HG03432 (cell line): Measurements from ENCODE around the gene DAZAP1.

ENCODE experiments used
- ATAC-seq: cut with Tn5 transposase; IDR thresholded peaks from one replicate; pipeline ENCODE4 v1.9.1; 2021; ENCODE audit warnings: mild to moderate bottlenecking, moderate library complexity; ENCODE audit not compliant: unreplicated experiment

Gene DAZAP1

DNA sequence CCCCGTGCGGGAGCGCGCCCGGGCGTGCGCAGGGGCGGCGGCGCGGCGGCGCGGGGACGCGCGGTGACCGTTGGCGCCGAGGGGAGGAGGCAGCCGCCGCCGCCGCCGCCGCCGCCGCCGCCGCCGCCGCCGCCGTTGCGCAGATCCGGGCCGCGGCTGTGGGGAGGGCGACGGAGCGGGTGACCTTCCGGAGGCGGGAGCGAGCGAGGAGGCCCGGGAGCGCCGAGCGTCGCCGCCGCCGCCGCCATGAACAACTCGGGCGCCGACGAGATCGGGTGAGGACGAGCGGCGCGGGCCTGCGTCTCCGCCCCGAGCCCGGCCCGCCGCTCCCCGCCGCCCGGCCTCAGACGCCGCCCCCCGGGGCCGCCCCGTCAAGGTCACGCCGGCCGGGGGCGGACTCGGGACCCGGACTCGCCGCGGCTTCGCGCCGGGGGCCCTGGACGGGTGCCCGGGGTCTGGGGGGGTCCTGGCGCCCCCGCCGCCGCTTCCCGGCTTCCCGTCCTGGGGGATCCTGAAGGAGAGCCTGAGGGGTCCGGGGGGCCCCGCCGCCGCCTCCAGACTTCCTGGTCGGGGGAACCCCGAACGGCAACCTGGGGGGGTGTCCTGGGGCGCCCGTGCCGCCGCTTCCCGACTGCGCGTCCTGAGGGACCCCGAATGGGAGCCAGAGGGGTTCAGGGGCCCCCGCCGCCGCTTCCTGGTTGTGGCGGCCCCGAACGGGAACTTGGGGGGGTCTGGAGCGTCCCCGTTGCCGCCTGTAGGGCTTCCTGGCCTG, at the start of gene DAZAP1:
DAZAP1 (plus strand) TSS at position 59 of the 772 bp plus-strand sequence; CDS start at position 247, 188 bp downstream.
- ATAC-seq: peak; percentile 26

DNA sequence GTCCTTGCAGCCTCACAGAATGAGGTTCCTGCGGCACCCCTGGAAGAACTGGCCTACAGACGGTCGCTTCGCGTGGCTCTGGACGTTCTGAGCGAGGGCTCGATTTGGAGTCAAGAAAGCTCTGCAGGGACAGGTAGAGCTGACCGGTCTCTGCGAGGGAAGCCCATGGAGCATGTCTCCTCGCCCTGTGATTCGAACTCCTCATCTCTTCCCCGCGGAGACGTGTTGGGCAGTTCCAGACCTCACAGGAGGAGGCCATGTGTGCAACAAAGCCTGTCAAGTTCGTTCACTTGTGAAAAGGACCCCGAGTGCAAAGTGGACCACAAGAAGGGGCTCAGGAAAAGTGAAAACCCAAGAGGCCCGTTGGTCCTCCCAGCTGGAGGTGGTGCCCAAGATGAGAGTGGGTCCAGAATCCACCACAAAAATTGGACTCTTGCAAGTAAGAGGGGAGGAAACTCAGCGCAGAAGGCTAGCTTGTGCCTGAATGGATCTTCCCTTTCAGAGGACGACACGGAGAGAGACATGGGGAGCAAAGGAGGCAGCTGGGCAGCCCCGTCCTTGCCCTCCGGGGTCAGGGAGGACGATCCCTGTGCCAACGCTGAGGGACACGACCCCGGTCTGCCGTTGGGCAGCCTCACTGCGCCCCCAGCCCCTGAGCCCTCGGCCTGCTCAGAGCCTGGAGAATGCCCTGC, 47.1 kb upstream of the DAZAP1 start:
- ATAC-seq: no peak

DNA sequence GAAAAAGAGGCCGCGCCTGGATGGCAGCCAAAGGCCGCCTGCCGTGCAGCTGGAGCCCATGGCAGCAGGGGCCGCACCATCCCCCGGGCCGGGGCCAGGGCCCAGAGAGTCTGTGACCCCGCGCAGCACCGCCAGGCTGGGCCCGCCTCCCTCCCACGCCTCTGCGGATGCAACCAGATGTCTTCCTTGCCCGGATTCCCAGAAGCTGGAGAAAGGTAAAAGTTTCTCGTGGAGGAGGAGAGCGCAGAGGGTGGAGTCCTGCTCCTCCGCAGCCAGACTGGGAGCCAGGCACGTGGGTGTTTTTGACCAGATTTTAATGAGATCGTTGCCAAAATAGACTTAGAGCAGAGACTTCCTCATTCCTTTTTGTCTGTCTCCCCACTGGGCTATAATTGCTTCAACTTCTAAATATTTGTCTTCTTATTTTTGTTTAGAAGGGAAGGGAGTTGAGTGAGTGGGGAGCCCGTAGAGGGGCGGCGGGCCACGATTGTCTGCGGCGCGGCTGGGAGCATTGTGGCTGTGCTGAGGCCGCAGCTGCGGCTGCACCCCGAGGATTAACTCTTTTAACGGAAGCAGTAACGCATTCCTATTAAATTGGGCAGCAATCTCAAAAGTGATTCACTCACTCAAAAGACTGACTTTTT, 46.4 kb upstream of the DAZAP1 start:
- no peak for ATAC-seq

DNA sequence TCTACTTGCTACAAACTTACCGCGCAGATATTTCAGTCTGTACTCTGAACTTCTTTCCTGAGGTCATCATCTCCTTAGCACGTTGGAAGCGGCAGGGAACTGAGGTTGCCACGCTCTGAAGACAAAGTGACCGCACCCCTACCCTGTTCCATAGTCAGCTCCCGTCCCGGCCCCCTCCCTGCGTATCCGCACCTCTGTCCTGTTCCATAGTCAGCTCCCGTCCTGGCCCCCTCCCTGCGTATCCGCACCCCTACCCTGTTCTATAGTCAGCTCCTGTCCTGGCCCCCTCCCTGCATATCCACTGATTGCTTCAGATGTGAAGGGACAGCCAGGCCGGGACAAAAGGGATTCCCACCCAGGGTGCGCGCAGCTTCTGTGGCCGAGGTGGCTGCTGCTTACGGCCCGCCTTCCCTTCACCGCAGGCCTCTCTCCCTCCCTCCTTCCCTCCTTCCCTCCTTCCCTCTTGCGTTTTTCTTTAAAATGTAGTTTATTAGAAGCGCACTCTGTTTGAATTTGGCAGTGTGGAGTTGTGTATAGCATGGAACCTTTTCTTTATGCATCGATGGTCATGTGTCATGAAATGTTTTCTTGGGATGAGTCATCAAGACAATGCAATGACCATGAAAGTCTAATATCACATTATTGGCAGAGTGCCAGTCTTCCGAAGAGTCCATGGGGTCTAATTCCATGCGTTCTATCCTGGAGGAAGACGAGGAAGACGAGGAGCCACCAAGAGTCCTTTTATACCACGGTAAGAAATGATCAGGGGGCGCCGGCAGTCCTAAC, 45.6 kb upstream of the DAZAP1 start:
- no peak for ATAC-seq

DNA sequence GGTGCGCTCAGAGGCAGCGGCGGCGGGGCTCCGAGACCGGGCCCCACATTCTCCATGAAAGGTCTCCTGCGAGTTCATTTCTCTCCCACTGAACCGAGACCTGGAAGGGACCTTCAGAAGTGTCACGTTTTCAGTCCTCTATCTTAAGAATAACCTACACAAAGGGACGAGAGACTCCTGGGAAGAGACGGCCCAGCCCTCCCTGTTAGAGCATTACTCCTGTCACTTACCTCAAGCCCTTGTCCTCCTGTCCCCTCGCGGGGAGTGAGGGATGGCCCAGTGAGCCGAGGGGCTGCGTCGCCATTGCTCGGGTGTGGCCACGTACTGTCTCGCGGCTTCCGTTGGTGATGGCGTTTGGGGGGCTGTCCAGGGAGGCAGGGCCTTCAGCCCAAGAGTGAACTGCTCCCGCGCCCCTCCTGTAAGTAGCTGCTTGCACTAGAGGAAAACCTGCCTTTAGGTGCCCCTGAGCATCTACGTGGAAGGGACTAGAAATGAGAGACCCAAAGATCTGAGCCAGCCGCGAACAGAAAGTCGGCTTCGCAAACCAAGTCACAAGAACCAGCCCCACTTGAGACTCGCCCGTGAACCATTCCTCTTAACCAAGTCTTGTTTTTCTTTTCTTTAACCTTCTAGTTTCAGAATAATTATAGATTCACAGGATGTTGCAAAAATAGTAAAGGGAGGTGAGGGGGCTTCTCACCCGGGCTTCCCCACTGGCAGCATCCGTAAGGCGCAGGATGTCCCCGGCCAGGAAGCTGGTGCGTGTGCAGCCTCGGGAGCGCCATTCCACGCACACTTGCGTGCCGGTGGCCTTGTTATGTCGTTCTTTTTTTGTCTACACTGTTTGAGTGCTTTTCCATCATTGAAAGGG, 44.8 kb upstream of the DAZAP1 start:
- no peak for ATAC-seq

DNA sequence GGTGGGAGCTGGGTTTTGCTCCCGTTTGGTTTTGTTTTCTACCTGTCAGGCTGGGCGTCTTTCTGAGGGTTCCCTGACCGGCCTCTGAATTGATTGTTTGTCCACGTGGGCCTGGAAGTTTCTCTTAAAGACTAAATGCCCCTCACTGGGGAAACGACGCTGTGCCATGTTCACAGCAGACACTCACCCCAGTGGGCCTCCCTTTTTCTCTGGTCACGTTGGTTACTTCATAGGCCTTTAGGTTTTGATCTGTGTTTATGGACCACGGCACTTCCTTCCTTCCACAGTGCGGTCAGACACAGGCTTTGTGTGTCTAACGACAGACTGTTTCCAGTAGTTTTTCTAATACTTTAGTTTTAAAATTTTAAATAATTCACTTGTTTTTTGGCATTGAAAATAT, 43.8 kb upstream of the DAZAP1 start:
- ATAC-seq: no peak

DNA sequence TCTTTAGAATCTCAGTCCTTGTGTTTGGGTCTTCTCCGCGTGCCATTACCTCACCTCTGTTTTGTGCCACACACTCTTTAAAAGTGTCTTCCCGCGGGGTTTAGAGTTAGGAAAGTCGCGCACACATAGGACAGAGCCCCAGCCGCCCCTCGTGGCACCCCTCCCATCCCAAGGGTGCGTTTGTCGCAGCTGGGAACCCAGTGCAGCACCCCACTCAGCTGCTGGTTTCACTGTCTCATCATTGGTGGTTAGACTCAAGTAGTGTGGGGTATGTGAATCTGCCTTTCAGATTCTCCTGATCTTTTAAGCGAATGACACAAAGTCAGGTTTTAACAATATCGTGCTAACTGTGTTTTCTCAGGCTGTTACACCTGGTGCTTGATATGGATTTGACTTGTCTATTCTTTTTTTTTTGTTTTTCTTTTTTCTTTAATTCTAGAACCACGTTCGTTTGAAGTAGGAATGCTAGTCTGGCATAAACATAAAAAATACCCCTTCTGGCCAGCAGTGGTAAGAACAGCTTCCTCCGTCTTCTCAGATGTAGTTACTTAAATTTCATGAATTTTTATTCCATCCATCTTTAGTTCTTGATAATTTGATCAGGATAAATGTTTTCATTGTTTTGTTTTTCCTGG, 43.2 kb upstream of the DAZAP1 start:
- ATAC-seq: no peak

DNA sequence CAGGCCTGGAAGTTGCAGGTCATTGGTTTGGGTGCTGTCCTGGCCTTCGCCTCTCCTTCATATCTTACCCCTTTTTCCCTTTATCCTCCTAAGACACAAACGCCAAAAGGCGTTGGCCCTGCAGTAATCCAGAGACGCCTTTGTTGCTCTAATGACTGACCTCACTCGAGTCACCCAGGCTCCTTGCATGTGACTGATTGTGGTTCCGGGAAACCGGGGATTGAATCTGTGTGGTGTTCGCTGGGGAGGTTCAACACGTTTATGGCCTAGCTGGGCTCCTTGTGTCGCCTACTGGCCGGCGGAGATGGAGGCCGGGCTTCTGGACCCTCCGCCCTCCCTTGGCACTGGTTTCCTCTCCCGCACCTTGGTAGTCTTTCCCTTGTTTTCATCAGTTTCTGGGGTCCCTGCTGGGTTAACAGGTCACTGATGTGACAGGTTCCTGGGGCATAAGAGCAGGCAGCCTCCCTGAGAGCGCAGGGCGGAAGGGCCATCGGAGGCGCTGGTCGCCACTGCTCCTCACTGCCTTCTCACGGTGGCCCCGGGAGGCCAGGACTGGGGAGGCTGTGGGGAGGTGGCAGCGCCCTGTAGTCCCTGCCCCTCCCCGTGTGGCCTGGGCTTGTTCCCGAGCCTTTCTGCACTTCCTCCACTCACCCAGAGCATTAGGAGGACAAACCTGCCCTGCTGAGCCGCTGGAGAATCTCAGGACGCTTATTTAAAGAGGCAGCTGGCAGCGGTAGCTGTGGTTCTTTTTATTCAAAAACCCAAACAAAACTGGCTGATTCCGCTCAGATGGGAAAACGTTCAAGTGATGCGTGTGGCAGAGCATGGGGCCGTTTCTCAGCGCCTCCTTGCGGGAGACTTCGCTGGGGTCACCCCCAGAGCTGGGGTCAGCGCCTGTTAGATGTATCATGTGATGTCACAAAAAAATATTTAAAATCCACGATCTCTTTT, 41.8 kb upstream of the DAZAP1 start:
- no peak for ATAC-seq

DNA sequence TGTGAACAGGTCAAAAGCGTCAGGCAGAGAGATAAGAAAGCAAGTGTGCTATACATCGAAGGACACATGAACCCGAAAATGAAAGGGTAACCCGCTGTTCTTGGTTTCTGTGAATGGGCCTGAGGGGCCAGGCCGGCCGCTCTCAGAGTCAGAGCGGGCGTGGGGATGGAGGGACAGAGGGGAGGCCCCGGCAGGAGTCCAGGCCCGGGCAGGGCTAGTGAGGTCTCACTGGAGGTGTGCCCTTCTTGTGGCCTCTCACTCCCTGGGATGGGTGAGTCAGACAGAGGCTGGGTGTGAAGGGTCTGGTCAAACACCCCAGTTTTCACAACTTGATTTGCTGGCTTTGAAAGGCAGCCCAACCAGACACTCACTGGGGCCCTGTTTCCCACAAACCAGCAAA, 41.1 kb upstream of the DAZAP1 start:
- no peak for ATAC-seq

DNA sequence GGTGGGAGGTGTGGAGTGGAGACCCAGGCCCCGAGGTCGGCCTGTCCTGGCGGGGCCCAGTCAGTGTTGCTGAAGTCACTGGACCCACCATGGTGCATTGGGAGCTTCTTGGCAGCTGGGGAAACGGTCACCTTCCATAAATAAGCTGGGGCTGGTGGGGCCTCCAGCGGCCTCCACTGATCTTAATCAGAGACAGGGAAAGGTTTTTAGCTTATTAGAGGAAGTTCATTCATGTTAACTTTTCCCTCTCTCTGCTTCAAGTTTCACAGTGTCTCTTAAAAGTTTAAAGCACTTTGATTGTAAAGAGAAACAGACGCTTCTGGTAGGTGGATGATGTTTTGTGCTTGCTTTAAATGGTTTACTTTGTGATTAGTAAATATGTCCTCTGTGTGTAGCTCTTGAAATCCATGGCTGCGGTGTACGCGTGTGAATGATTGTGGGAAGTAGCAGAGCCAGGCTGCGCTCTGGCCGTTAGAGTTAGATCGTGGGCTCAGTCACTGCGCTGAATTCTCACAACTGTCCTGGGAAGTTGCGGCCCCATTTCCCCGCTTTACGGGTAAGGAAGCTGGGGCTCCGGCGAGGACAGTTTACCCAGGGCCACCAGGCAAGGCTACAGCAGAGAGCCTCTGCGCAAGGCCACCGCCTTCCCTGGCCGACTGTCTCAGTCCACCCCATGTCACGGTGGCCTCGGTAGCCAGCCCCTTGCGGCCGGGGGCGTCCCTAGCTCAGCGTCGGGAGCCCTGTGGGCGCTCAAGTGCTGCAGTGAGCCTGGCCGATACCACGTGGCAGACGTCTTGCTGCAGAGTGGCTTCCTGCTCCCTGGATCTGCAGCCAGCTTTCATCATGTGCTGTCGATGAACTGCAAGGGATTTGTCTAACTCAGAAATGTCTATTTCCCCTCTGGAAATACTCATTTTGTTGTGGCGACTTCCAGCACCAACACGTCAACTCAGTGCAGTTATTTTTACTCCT, 40.2 kb upstream of the DAZAP1 start:
- ATAC-seq: no peak

DNA sequence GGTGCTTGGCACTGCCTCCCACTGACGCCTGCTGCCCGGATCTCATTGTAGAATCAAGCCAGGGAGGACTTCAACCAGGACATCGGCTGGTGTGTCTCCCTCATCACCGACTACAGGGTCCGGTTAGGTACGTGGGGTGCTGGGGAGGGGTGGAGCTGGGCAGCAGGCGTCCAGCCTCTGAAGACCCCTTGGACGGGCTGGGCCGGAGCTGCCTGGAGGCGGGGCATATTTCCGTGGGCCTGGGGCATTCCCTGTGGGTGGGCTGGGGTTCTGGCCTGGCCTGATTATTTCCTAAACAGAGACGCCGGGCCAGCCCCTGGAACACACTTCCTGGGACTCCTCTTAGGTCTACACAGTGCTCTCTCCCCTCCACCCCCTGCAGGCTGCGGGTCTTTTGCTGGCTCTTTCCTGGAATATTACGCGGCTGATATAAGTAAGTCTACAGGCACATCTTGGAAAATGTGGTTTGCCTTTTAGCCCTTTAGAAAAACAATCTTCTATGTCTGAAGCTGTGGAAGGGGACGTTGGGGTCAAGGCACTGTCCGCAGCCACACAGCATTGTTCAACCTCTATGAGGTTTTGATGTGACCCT, 38.1 kb upstream of the DAZAP1 start:
- no peak for ATAC-seq

DNA sequence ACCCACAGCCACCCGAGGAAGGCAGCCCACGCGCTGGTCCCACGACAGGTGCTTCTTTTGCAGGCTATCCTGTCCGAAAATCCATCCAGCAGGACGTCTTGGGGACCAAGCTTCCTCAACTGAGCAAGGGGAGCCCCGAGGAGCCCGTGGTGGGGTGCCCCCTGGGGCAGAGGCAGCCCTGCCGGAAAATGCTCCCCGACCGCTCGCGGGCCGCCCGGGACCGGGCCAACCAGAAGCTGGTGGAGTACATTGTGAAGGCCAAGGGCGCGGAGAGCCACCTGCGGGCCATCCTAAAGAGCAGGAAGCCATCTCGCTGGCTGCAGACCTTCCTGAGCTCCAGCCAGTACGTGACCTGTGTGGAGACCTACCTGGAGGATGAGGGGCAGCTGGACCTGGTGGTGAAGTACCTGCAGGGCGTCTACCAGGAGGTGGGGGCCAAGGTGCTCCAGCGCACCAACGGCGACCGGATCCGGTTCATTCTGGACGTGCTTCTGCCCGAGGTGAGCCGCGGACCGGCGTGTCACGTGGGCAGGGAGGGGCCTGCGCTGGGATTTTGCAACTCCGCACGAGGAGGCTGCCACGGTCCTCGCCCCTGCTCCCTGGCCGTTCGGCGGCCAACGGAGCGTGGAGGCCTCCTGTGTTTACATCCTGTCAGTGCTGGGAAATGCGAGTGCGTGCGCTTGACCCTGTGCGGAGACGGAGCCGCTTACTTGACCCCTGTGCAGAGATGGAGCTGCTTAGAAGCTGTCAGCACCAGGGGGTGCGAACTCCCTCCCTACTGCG, 36.6 kb upstream of the DAZAP1 start:
- ATAC-seq: no peak

DNA sequence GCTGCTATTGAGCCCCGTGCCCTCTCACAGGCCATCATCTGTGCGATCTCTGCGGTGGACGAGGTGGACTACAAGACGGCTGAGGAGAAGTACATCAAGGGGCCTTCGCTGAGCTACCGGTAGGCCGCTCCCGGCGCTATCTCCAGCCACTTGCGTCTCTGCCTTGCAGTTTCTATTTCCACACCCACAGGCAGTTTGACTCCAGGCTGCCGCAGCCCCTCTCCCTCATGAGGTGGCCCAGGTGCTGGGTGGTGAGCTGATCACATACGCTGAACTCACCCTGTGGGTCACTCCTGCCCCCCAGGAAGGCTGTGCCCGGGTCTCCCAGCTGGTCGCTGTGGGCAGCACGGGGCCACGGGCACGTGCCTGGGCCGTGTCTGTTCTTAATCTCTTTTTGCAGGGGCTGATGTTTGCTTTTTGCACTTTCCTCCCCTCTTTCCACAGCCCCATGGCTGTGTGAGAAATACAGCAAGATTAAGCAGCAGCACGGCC, 34.3 kb upstream of the DAZAP1 start:
- ATAC-seq: no peak

DNA sequence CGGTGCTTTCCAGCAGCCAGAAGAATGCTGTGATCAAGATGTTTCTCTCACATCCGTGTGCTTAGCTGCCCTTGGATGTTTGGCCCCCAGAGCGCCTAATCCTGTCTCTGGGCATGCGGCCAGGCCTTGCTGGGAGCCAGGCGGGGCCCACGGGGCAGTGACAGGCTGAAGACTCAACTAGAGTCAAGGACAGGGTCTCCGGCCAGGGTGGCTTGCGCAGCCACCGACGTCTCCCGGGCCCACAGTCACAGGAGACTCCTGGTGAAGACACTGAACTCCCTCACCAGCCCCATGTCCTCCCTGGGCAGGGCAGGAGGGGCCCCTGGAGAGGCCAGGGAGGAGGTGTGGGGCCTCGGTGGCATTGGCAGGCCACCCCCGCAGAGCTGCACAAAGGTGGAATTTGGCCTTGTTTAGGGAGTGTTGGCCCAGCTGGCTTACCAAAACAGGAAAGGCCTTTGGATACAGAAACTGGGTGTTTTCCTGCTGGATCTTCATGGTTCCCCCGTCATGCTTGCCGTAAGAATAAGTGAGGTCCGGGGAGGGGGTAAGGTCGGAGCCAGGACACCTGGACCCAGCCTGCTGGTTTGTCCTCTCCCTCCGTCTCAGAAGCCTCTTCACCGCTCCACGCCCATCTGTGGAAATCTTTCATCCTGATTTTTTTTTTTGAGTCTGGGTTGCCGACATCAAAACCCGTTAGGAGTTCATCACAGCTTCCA, 33.7 kb upstream of the DAZAP1 start:
- no peak for ATAC-seq

DNA sequence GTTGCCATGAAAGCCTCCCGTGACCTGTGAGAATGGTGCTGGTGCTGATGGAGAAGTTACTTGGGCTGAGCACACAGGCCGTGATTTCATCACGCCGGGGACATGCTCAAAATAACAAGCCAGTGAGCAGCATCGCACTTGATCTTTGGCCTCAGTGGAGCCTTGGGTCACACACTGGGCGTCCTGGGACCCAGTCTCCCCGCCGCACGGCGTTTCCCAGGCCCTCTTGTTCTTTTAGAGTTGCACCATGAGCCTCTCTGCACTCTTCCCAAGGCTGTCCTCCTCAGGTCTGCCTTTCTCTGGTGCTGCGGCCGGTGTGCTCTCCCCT, 33.2 kb upstream of the DAZAP1 start:
- no peak for ATAC-seq

DNA sequence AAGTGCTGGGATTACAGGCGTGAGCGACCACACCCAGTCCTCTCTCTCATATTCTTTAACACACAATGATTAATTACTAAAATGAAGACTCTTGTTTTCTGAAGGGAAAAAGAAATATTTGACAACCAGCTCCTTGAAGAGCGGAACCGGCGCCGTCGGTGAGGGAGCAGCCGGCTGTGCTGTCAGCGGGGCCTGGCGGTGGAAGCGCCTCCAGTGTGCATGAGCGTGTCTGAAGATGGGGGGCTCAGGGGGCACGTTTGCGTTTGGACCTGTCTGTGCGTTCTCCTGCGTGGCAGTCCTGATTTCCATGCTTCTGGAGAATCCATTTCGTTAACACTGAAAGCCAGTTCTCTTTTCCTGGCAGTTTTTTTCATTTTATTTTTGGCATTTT, 31.0 kb upstream of the DAZAP1 start:
- no peak for ATAC-seq
